Measurements from ENCODE around the gene ADGRG2.
"Not testable (repeated sequence)": the region's sequence is repeated elsewhere in the genome, so short reads cannot be mapped to it uniquely, and the experiment has no call there.

Gene ADGRG2

GRCh38 chrX:19086102-19086772 is 36.0 kb downstream of the ADGRG2 start:
- DNase-seq = no peak

- DNase-seq = no peak
Measured at GRCh38 chrX:19085666-19086065, 36.6 kb downstream of the ADGRG2 start.

- no peak for DNase-seq
Measured at GRCh38 chrX:19075754-19076153, 46.5 kb downstream of the ADGRG2 start.

- DNase-seq = no peak
Measured at GRCh38 chrX:19072372-19072771, 49.9 kb downstream of the ADGRG2 start.

GRCh38 chrX:19070555-19070994 is 51.7 kb downstream of the ADGRG2 start:
- DNase-seq = peak in 17 of 56 donors; percentile 0 to 47 (median 2)

- DNase-seq = not testable (repeated sequence)
Measured at GRCh38 chrX:19066987-19067386, 55.3 kb downstream of the ADGRG2 start.

GRCh38 chrX:19065535-19065934 is 56.7 kb downstream of the ADGRG2 start:
- DNase-seq = no peak

GRCh38 chrX:19064175-19064574 is 58.1 kb downstream of the ADGRG2 start:
- DNase-seq = no peak

- no peak for DNase-seq
Measured at GRCh38 chrX:19063030-19063429, 59.2 kb downstream of the ADGRG2 start.

GRCh38 chrX:19059067-19059466 is 63.2 kb downstream of the ADGRG2 start:
- DNase-seq = no peak

GRCh38 chrX:19057856-19058255 is 64.4 kb downstream of the ADGRG2 start:
- DNase-seq = no peak

GRCh38 chrX:19049110-19049509 is 73.2 kb downstream of the ADGRG2 start:
- DNase-seq = no peak

GRCh38 chrX:19046343-19047215 is 75.7 kb downstream of the ADGRG2 start:
- no peak for DNase-seq

GRCh38 chrX:19040373-19040772 is 81.9 kb downstream of the ADGRG2 start:
- DNase-seq = no peak

GRCh38 chrX:19034025-19034424 is 88.2 kb downstream of the ADGRG2 start:
- DNase-seq = no peak

- no peak for DNase-seq
Measured at GRCh38 chrX:19030805-19031204, 91.5 kb downstream of the ADGRG2 start.

GRCh38 chrX:19028560-19028959 is 93.7 kb downstream of the ADGRG2 start:
- DNase-seq = no peak

- DNase-seq = no peak
Measured at GRCh38 chrX:19024366-19024765, 97.9 kb downstream of the ADGRG2 start.

GRCh38 chrX:19019996-19020395 is 102.3 kb downstream of the ADGRG2 start:
- no peak for DNase-seq

GRCh38 chrX:19017271-19017670 is 105.0 kb downstream of the ADGRG2 start:
- no peak for DNase-seq

- not testable (repeated sequence) for DNase-seq
Measured at GRCh38 chrX:19016614-19017013, 105.7 kb downstream of the ADGRG2 start.

- no peak for DNase-seq
Measured at GRCh38 chrX:19007868-19008267, 114.4 kb downstream of the ADGRG2 start.

- DNase-seq = no peak
Measured at GRCh38 chrX:19007011-19007410, 115.3 kb downstream of the ADGRG2 start.

Measured in amygdala (tissue), 56 donors.